Measurements from ENCODE around the gene ZNF536. TPM values are rescaled to one million over a fixed set of nuclear protein-coding genes. Genes with fewer than 3 reads are reported as not detected.

The ZNF536 gene
- total and polyA plus RNA-seq, 7 donors, result under 0.01 to 8.9 (median 3.8) TPM

DNA sequence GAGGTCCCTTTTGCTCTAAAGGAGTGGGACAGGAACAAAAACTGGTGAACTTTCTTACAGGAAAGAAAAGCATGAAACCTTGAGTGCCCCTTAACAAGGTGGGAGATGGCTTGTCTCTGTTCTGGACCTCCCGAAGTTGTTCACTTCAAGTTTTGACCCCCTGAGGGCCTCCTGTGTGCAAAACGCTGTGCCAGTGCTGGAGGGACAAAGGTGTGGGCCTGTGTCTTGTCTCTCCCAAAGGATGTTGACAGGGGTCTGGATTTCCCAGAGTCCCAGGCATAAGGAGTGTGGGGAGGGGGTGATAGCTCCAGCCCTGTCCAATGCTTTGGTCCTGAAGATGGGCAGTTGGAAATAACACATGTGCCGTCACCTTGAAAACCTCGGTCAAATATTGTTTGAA, 6.5 kb downstream of the ZNF536 start:
- 79 to 80% methylated on average over 4 of the region's 4 CpGs for WGBS, 2 donors
- TF ChIP-seq EP300 (IDR thresholded peaks at IDR 0.05) (no peak), POLR2AphosphoS5 (IDR thresholded peaks at IDR 0.05) (no peak), POLR2A (IDR thresholded peaks at IDR 0.05) (no peak)
- TF ChIP-seq, protein P1, sequence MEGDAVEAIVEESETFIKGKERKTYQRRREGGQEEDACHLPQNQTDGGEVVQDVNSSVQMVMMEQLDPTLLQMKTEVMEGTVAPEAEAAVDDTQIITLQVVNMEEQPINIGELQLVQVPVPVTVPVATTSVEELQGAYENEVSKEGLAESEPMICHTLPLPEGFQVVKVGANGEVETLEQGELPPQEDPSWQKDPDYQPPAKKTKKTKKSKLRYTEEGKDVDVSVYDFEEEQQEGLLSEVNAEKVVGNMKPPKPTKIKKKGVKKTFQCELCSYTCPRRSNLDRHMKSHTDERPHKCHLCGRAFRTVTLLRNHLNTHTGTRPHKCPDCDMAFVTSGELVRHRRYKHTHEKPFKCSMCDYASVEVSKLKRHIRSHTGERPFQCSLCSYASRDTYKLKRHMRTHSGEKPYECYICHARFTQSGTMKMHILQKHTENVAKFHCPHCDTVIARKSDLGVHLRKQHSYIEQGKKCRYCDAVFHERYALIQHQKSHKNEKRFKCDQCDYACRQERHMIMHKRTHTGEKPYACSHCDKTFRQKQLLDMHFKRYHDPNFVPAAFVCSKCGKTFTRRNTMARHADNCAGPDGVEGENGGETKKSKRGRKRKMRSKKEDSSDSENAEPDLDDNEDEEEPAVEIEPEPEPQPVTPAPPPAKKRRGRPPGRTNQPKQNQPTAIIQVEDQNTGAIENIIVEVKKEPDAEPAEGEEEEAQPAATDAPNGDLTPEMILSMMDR (IDR thresholded peaks at IDR 0.05), result no peak
- Histone ChIP-seq H3K4me1 (no peaks in the 10 kb centered on the region), H3K9me3 (no peaks in the 10 kb centered on the region), H3K4me3 (no peak overlapping the region), H3K27ac (no peak overlapping the region), H3K27me3 (peaks cover 14 to 51% (median 29%) of the 10 kb centered on the region in 3 donors), H3K36me3 (no peaks in the 10 kb centered on the region)
- no peak for DNase-seq
- intact Hi-C loops (cut with DNase I), result no loop called here

DNA sequence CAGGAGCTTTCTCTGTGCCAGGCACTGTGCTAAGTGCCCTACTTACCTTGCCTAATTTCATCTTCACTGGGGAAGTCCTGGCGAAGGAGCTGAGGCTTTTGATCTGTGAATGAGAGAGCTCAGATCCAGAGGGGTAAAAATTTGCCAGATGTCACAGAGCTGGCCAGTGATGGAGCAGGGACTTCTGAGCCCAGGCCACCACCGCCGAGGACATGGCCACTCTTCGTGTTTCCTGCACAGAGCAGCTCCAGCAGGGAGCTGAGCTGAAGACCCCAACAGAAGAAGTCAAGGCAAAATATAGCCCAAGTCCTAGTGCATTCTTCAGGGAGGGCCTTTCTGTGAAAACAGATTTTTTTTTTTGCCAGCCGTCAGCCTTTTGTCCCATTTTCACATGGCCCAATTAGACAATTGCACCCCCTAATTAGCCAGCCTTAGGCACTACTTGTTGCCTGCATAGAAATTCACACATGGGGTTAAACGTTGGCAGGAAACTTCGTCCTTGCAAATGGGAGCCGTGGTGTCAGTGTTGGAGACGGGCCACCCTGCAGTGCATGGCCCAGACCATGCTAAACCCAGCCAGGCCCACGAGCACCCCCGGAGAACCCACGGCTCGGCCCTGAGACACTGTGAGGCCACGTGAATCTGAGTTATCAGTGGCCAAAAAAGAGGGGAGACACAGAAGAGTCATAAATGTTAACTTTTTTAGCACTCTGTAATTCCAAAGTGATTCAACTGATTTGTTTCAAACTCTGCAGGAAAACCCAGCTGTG, 7.8 kb downstream of the ZNF536 start:
- Histone ChIP-seq H3K9me3 (no peaks in the 10 kb centered on the region), H3K27me3 (peaks cover 6 to 39% (median 24%) of the 10 kb centered on the region in 3 donors), H3K36me3 (no peaks in the 10 kb centered on the region), H3K4me3 (no peak overlapping the region), H3K27ac (no peak overlapping the region), H3K4me1 (no peaks in the 10 kb centered on the region)
- DNase-seq, result peak; percentile 20
- intact Hi-C loops (cut with DNase I), result no loop called here
- TF ChIP-seq, protein P1 (IDR thresholded peaks at IDR 0.05), result no peak
- TF ChIP-seq EP300 (IDR thresholded peaks at IDR 0.05) (no peak), POLR2AphosphoS5 (IDR thresholded peaks at IDR 0.05) (no peak), POLR2A (IDR thresholded peaks at IDR 0.05) (no peak)
- WGBS, 2 donors, result 60 to 67% methylated on average over 14 of the region's 14 CpGs

DNA sequence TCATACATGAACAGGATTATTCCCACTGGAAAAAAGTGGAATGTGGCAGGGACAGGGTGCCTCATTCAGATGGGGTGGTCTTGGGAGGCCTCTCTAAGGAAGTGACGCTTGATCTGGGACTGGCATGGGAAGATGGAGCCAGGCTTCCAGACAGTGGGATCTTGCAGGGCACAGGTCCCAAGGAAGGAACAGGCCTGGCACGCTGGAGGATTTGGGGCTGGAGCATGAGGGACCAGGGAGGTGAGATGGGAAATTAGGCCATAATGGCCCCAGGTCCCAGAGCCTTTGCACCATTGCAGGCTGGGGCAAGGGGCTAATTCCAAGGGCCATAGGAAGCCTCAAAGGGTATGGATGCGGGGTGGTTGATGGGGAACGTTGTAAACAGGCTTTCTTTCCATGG, 9.2 kb downstream of the ZNF536 start:
- Histone ChIP-seq H3K9me3 (no peaks in the 10 kb centered on the region), H3K4me1 (no peaks in the 10 kb centered on the region), H3K36me3 (no peaks in the 10 kb centered on the region), H3K27me3 (peaks cover 0 to 26% (median 13%) of the 10 kb centered on the region in 3 donors), H3K27ac (no peak overlapping the region), H3K4me3 (no peak overlapping the region)
- intact Hi-C loops (cut with DNase I), result no loop called here
- TF ChIP-seq, protein P1 (IDR thresholded peaks at IDR 0.05), result no peak
- TF ChIP-seq POLR2A (IDR thresholded peaks at IDR 0.05), result no peak
- TF ChIP-seq EP300 (IDR thresholded peaks at IDR 0.05), result no peak
- no peak for TF ChIP-seq POLR2AphosphoS5 (IDR thresholded peaks at IDR 0.05)
- no peak for DNase-seq
- 75 to 80% methylated on average over 4 of the region's 4 CpGs for WGBS, 2 donors

DNA sequence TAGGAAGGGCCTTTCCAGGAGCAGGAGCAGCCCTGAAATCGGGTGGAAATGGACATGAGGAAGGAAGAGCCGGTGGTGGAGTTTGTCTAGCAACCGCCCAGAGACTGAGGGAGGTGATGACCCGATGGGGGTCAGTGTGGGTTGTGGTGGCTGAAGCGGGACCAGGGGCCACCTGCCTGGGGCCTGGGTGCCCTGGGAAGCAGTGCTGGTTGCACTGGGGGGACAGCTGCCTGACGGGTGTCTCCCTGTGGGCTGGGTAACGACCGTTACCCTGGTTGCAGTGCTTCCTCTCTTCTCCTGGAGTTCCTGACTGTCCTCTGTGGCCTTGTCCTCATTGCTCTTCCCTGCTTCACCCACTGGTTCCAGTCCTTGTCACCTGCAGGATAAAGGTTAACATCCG, 13.0 kb downstream of the ZNF536 start:
- TF ChIP-seq POLR2AphosphoS5 (IDR thresholded peaks at IDR 0.05) (no peak), EP300 (IDR thresholded peaks at IDR 0.05) (no peak), POLR2A (IDR thresholded peaks at IDR 0.05) (no peak)
- TF ChIP-seq, protein P1 (IDR thresholded peaks at IDR 0.05), result no peak
- no peak for DNase-seq
- Histone ChIP-seq H3K4me1 (no peaks in the 10 kb centered on the region), H3K27me3 (peaks cover 0 to 4% (median 0%) of the 10 kb centered on the region in 3 donors), H3K9me3 (no peaks in the 10 kb centered on the region), H3K36me3 (no peaks in the 10 kb centered on the region), H3K27ac (no peak overlapping the region), H3K4me3 (no peak overlapping the region)
- intact Hi-C loops (cut with DNase I), result no loop called here
- 80 to 85% methylated on average over 9 of the region's 9 CpGs for WGBS, 2 donors

All from sigmoid colon (tissue), 7 donors.